Keratinocyte (primary cell): ENCODE data around the gene CRHR2. TPM values are rescaled to one million over a fixed set of nuclear protein-coding genes. Genes with fewer than 3 reads are reported as not detected.

ENCODE experiments used
- DNase-seq: peaks from one replicate; pipeline ENCODE4 v3.0.0-alpha.2; 2011; ENCODE audit warnings: low read depth, missing footprints, low spot score
- FAIRE-seq: peaks from 2 replicates; lab custom pipeline; 2011; peaks lifted over from hg19 to GRCh38; lab: Jason Lieb, UNC
- H2AFZ ChIP-seq: 2 replicates; pipeline ENCODE4 v1.6.0; 2012; ENCODE audit warnings: low read length, control low read depth, inconsistent platforms; ENCODE audit not compliant: control insufficient read depth
- H3K27ac ChIP-seq: 2 replicates; pipeline ENCODE4 v1.5.1; 2011; ENCODE audit warnings: low read length; ENCODE audit not compliant: control insufficient read depth, insufficient read depth
- H3K27me3 ChIP-seq: 3 replicates; pipeline ENCODE4 v1.6.0; 2011; ENCODE audit warnings: low read length; ENCODE audit not compliant: control insufficient read depth, insufficient read depth; ENCODE audit errors: extremely low read depth
- H3K36me3 ChIP-seq, 2 experiments: 2 replicates in 1 of 2; 3 replicates in 1 of 2; pipeline ENCODE4 v1.5.1; 2011; ENCODE audit warnings: low read length in 2 of 2, mild to moderate bottlenecking in 1 of 2; ENCODE audit not compliant: control insufficient read depth in 2 of 2, insufficient read depth in 2 of 2; ENCODE audit errors: extremely low read depth in 1 of 2
- H3K4me1 ChIP-seq: 3 replicates; pipeline ENCODE4 v1.5.1; 2011; ENCODE audit warnings: low read length; ENCODE audit not compliant: control insufficient read depth, insufficient read depth; ENCODE audit errors: extremely low read depth
- H3K4me2 ChIP-seq: 3 replicates; pipeline ENCODE4 v1.6.0; 2011; ENCODE audit warnings: low read depth, low read length; ENCODE audit not compliant: control insufficient read depth, insufficient read depth; ENCODE audit errors: extremely low read depth
- H3K4me3 ChIP-seq, 3 experiments: fragments of 200-600 bp in 1 of 3; sonication (generic) in 1 of 3; 2 replicates in 2 of 3; 3 replicates in 1 of 3; pipeline ENCODE4 v1.5.1; 2011 to 2016; ENCODE audit warnings: low read length in 3 of 3, mild to moderate bottlenecking in 3 of 3, control low read depth in 2 of 3, inconsistent platforms in 1 of 3, low read depth in 1 of 3, mixed read lengths in 1 of 3, mixed run types in 1 of 3, moderate library complexity in 1 of 3; ENCODE audit not compliant: control insufficient read depth in 2 of 3, insufficient read depth in 2 of 3; ENCODE audit errors: extremely low read depth in 1 of 3
- H3K79me2 ChIP-seq: 2 replicates; pipeline ENCODE4 v1.6.0; 2012; ENCODE audit warnings: low read length; ENCODE audit not compliant: control insufficient read depth, insufficient read depth
- H3K9ac ChIP-seq: 3 replicates; pipeline ENCODE4 v1.6.0; 2011; ENCODE audit warnings: low read length; ENCODE audit not compliant: control insufficient read depth, insufficient read depth; ENCODE audit errors: extremely low read depth
- H3K9me1 ChIP-seq: 3 replicates; pipeline ENCODE4 v1.6.0; 2011; ENCODE audit warnings: low read length; ENCODE audit not compliant: control insufficient read depth, insufficient read depth; ENCODE audit errors: extremely low read depth
- H3K9me3 ChIP-seq: 2 replicates; pipeline ENCODE4 v1.5.1; 2012; ENCODE audit warnings: low read depth, low read length; ENCODE audit not compliant: control insufficient read depth
- H4K20me1 ChIP-seq: 3 replicates; pipeline ENCODE4 v1.6.0; 2011; ENCODE audit warnings: low read length; ENCODE audit not compliant: control insufficient read depth, insufficient read depth; ENCODE audit errors: extremely low read depth
- CTCF ChIP-seq, 3 experiments: IDR thresholded peaks in 1 of 3; conservative IDR thresholded peaks in 1 of 3; optimal IDR thresholded peaks in 1 of 3; 2 replicates in 2 of 3; 3 replicates in 1 of 3; pipeline versions ENCODE3 to v1.5.1; 2011; ENCODE audit warnings: low read length in 3 of 3, mild to moderate bottlenecking in 3 of 3, moderate library complexity in 2 of 3, control low read depth in 1 of 3, inconsistent platforms in 1 of 3; ENCODE audit not compliant: insufficient read depth in 2 of 3; ENCODE audit errors: extremely low read depth in 1 of 3
- EZH2 ChIP-seq: IDR thresholded peaks from one replicate; pipeline ENCODE4 v1.6.1; 2012; ENCODE audit warnings: inconsistent platforms, mild to moderate bottlenecking, low read length, moderate library complexity
- dilution Hi-C: fragments of 300-500 bp; cut with MboI; formaldehyde crosslinking; loops from one replicate; pipeline ENCODE4 v1.7.0; 2020; ENCODE audit warnings: low sequenced_read_pairs; ENCODE audit not compliant: extremely low pct_ligation_motif_present
- polyA plus RNA-seq, 5 experiments: library from polyadenylated mRNA; depleted of rRNA in 3 of 5; stranded (reverse) in 3 of 5; stranded (forward) in 1 of 5; unstranded in 1 of 5; fragments of >200 nt; gene quantifications; 1 replicate in 1 of 5; 2 replicates in 3 of 5; 3 replicates in 1 of 5; pipeline versions ENCODE4 v1.2.1 to v1.2.3, GENCODE V29; 2011 to 2012; ENCODE audit warnings: missing spikeins in 2 of 5, low read depth in 1 of 5, low replicate concordance in 1 of 5

The CRHR2 gene
- polyA plus RNA-seq, 1 donor (not counting 4 experiments of a cell fraction or from before 2014, with no cell fraction given), result not detected

- FAIRE-seq, result no peak
- Histone ChIP-seq H3K4me3 (no peak overlapping the region), H3K9ac (no peak overlapping the region), H3K27ac (no peak overlapping the region), H3K9me1 (no peaks in the 10 kb centered on the region), H3K4me2 (no peak overlapping the region), H3K79me2 (no peaks in the 10 kb centered on the region), H3K4me1 (no peaks in the 10 kb centered on the region), H4K20me1 (no peaks in the 10 kb centered on the region), H3K9me3 (no peaks in the 10 kb centered on the region), H3K27me3 (no peaks in the 10 kb centered on the region), H2AFZ (no peak overlapping the region), H3K36me3 (peaks cover 0 to 8% of the 10 kb centered on the region in 2 experiments)
- TF ChIP-seq CTCF (optimal IDR thresholded peaks at IDR 0.05 in 1 of 3, IDR thresholded peaks at IDR 0.05 in 1 of 3, conservative IDR thresholded peaks at IDR 0.05 in 1 of 3; ENCODE audit: extremely low read depth in 1 of 3, insufficient read depth in 2 of 3, low read length in 3 of 3) (no peak), EZH2 (no peak)
- no peak for DNase-seq
- dilution Hi-C loops, result no loop called here
These were observed 31.8 kb downstream of the CRHR2 start for GRCh38 chr7:30650421-30650808.

GRCh38 chr7:30649717-30650420, 32.4 kb downstream of the CRHR2 start:
- H3K4me3 ChIP-seq, result no peak overlapping the region
- FAIRE-seq (no peak), DNase-seq (no peak)
- no peaks in the 10 kb centered on the region for H3K9me3 ChIP-seq
- H3K9me1 ChIP-seq, result no peaks in the 10 kb centered on the region
- peaks cover 0 to 13% of the 10 kb centered on the region in 2 experiments for H3K36me3 ChIP-seq
- H3K4me2 ChIP-seq, result no peak overlapping the region
- no peaks in the 10 kb centered on the region for H4K20me1 ChIP-seq
- TF ChIP-seq EZH2 (no peak), CTCF (optimal IDR thresholded peaks at IDR 0.05 in 1 of 3, IDR thresholded peaks at IDR 0.05 in 1 of 3, conservative IDR thresholded peaks at IDR 0.05 in 1 of 3; ENCODE audit: extremely low read depth in 1 of 3, insufficient read depth in 2 of 3, low read length in 3 of 3) (no peak)
- no peak overlapping the region for H2AFZ ChIP-seq
- no peaks in the 10 kb centered on the region for H3K27me3 ChIP-seq
- dilution Hi-C loops, result loop anchor here (25.0 kb wide), 1 partner anchor 87 kb away; no protein-coding TSS in a partner anchor
- no peaks in the 10 kb centered on the region for H3K4me1 ChIP-seq
- H3K79me2 ChIP-seq, result no peaks in the 10 kb centered on the region
- H3K9ac ChIP-seq, result no peak overlapping the region
- H3K27ac ChIP-seq, result no peak overlapping the region
